Fibroblast of lung (primary cell): ENCODE measurements around the gene NAT14. TPM values are rescaled to one million over a fixed set of nuclear protein-coding genes. Genes with fewer than 3 reads are reported as not detected.

Source experiments
- DNase-seq, 2 donors: peaks; one replicate each; pipeline versions ENCODE4 v3.0.0 to v3.0.0-alpha.2; 2010; ENCODE audit warnings: low read depth in 2 of 2
- H2AFZ ChIP-seq: 2 replicates; pipeline ENCODE4 v1.5.1; 2012; ENCODE audit warnings: low read length, control low read depth, inconsistent platforms
- H3K27ac ChIP-seq: 2 replicates; pipeline ENCODE4 v1.5.1; 2011; ENCODE audit warnings: low read length, control low read depth; ENCODE audit not compliant: insufficient read depth
- H3K27me3 ChIP-seq: 2 replicates; pipeline ENCODE4 v1.5.1; 2011; ENCODE audit warnings: mild to moderate bottlenecking, low read length; ENCODE audit not compliant: control insufficient read depth, insufficient read depth
- H3K36me3 ChIP-seq: 2 replicates; pipeline ENCODE4 v1.5.1; 2011; ENCODE audit warnings: low read length; ENCODE audit not compliant: control insufficient read depth, insufficient read depth
- H3K4me1 ChIP-seq: 2 replicates; pipeline ENCODE4 v1.5.1; 2011; ENCODE audit warnings: low read length; ENCODE audit not compliant: control insufficient read depth, insufficient read depth; ENCODE audit errors: extremely low read depth
- H3K4me2 ChIP-seq: 2 replicates; pipeline ENCODE4 v1.5.1; 2011; ENCODE audit warnings: low read length, control low read depth; ENCODE audit not compliant: insufficient read depth; ENCODE audit errors: extremely low read depth
- H3K4me3 ChIP-seq, 4 experiments: fragments of 200-600 bp in 1 of 4; sonication (generic) in 1 of 4; replicated peaks in 1 of 4; 2 replicates each; pipeline ENCODE4 v1.5.1; 2011 to 2016; ENCODE audit warnings: low read length in 4 of 4, low read depth in 3 of 4, mild to moderate bottlenecking in 3 of 4, control low read depth in 2 of 4, inconsistent platforms in 1 of 4, mixed read lengths in 1 of 4; ENCODE audit not compliant: insufficient read depth in 1 of 4; ENCODE audit errors: control extremely low read depth in 1 of 4
- H3K79me2 ChIP-seq: 2 replicates; pipeline ENCODE4 v1.5.1; 2012; ENCODE audit warnings: mild to moderate bottlenecking, low read length, inconsistent platforms; ENCODE audit not compliant: control insufficient read depth, insufficient read depth
- H3K9ac ChIP-seq: 2 replicates; pipeline ENCODE4 v1.5.1; 2011; ENCODE audit warnings: mild to moderate bottlenecking, low read length, control low read depth; ENCODE audit not compliant: insufficient read depth
- H3K9me3 ChIP-seq: 2 replicates; pipeline ENCODE4 v1.5.1; 2012; ENCODE audit warnings: low read depth, low read length; ENCODE audit not compliant: control insufficient read depth, insufficient read depth
- H4K20me1 ChIP-seq: 2 replicates; pipeline ENCODE4 v1.5.1; 2011; ENCODE audit warnings: low read length; ENCODE audit not compliant: control insufficient read depth, insufficient read depth; ENCODE audit errors: extremely low read depth
- CTCF ChIP-seq, 2 donors: IDR thresholded peaks in 1 of 2; conservative IDR thresholded peaks in 1 of 2; 1 replicate in 1 of 2; 2 replicates in 1 of 2; pipeline ENCODE4 v1.5.1; 2011 to 2012; ENCODE audit warnings: low read length in 2 of 2, control low read depth in 1 of 2, inconsistent platforms in 1 of 2, low read depth in 1 of 2, mild to moderate bottlenecking in 1 of 2
- EZH2 ChIP-seq: IDR thresholded peaks from 2 replicates; pipeline ENCODE4 v1.5.1; 2012; ENCODE audit warnings: low read length, control low read depth, mild to moderate bottlenecking; ENCODE audit errors: missing control alignments
- polyA plus RNA-seq, 2 donors: library from polyadenylated mRNA; depleted of rRNA in 1 of 2; stranded (reverse) in 1 of 2; unstranded in 1 of 2; fragments of >200 nt; gene quantifications; 2 replicates each; pipeline ENCODE4 v1.2.1, GENCODE V29; 2011 to 2012; ENCODE audit warnings: missing spikeins in 1 of 2
- total RNA-seq: library from RNA; depleted of rRNA; stranded (reverse); fragments of >200 nt; gene quantifications from 2 replicates; pipeline ENCODE4 v1.2.1, GENCODE V29; 2014

Gene NAT14
- total and polyA plus RNA-seq, 2 donors (not counting 1 experiment from before 2014, with no cell fraction given), result 18.2 to 18.3 TPM

GRCh38 chr19:55474269-55475265, 10.4 kb upstream of the NAT14 start:
- peaks cover 15% of the 10 kb centered on the region for H3K79me2 ChIP-seq
- H3K9ac ChIP-seq, result no peak overlapping the region
- TF ChIP-seq CTCF (conservative IDR thresholded peaks at IDR 0.05 in 1 of 2, IDR thresholded peaks at IDR 0.05 in 1 of 2; ENCODE audit: low read depth in 1 of 2, low read length in 2 of 2) (no peak), EZH2 (no peak)
- H4K20me1 ChIP-seq, result no peaks in the 10 kb centered on the region
- no peak overlapping the region for H3K4me2 ChIP-seq
- no peaks in the 10 kb centered on the region for H3K27me3 ChIP-seq
- no peaks in the 10 kb centered on the region for H3K9me3 ChIP-seq
- peak in 1 of 2 donors; percentile 92 for DNase-seq
- H3K4me1 ChIP-seq, result no peaks in the 10 kb centered on the region
- no peak overlapping the region for H3K4me3 ChIP-seq
- H3K27ac ChIP-seq, result peak overlapping the region; percentile 10
- H3K36me3 ChIP-seq, result no peaks in the 10 kb centered on the region
- no peak overlapping the region for H2AFZ ChIP-seq

GRCh38 chr19:55476100-55476775, 8.8 kb upstream of the NAT14 start, which contains the start of gene ZNF628:
ZNF628 (plus strand) TSS chr19:55476617; CDS start chr19:55479911, 3,294 bp downstream.
- TF ChIP-seq CTCF (conservative IDR thresholded peaks at IDR 0.05 in 1 of 2, IDR thresholded peaks at IDR 0.05 in 1 of 2; ENCODE audit: low read depth in 1 of 2, low read length in 2 of 2) (no peak), EZH2 (no peak)
- peak within 1 kb of the TSS; percentile 62 for H3K9ac ChIP-seq
- H3K4me2 ChIP-seq, result peak within 1 kb of the TSS; percentile 94
- H2AFZ ChIP-seq, result peak within 1 kb of the TSS; percentile 73
- no peaks in the 10 kb centered on the region for H3K4me1 ChIP-seq
- DNase-seq, result peak; percentile 98
- peak within 1 kb of the TSS; percentile 77 to 91 (median 82) for H3K4me3 ChIP-seq
- H3K27me3 ChIP-seq, result no peaks in the 10 kb centered on the region
- H3K36me3 ChIP-seq, result peaks cover under 1% of the 10 kb centered on the region
- no peaks in the 10 kb centered on the region for H3K9me3 ChIP-seq
- no peaks in the 10 kb centered on the region for H4K20me1 ChIP-seq
- H3K27ac ChIP-seq, result peak within 1 kb of the TSS; percentile 73
- peaks cover 18% of the 10 kb centered on the region for H3K79me2 ChIP-seq

GRCh38 chr19:55477905-55478304, 7.1 kb upstream of the NAT14 start:
- Histone ChIP-seq H2AFZ (no peak overlapping the region), H3K4me3 (peak overlapping the region; percentile 77 to 91 (median 82)), H3K4me1 (no peaks in the 10 kb centered on the region), H3K27ac (no peak overlapping the region), H3K27me3 (no peaks in the 10 kb centered on the region), H3K4me2 (peak overlapping the region; percentile 94), H4K20me1 (no peaks in the 10 kb centered on the region), H3K9ac (no peak overlapping the region), H3K79me2 (peaks cover 18% of the 10 kb centered on the region), H3K9me3 (no peaks in the 10 kb centered on the region), H3K36me3 (peaks cover 9% of the 10 kb centered on the region)
- DNase-seq, result no peak
- TF ChIP-seq CTCF (conservative IDR thresholded peaks at IDR 0.05 in 1 of 2, IDR thresholded peaks at IDR 0.05 in 1 of 2; ENCODE audit: low read depth in 1 of 2, low read length in 2 of 2), result no peak
- TF ChIP-seq EZH2, result no peak
